HFFc6 (cell line): Measurements from ENCODE around the gene ZNF507. TPM values are rescaled to one million over a fixed set of nuclear protein-coding genes. Genes with fewer than 3 reads are reported as not detected.

Experiments
- DNase-seq: peaks from one replicate; pipeline ENCODE4 v3.0.0-alpha.2; 2018
- H3K27ac Mint-ChIP-seq: 2 replicates; pipeline ENCODE4 v1.8.0; 2020; ENCODE audit warnings: mild to moderate bottlenecking, mixed read lengths
- H3K27me3 Mint-ChIP-seq: 2 replicates; pipeline ENCODE4 v1.8.0; 2021; ENCODE audit warnings: mild to moderate bottlenecking, moderate library complexity, mixed read lengths; ENCODE audit not compliant: insufficient read depth
- H3K36me3 Mint-ChIP-seq: 2 replicates; pipeline ENCODE4 v1.8.0; 2021; ENCODE audit warnings: low read depth, mixed read lengths
- H3K4me1 Mint-ChIP-seq: 2 replicates; pipeline ENCODE4 v1.8.0; 2020; ENCODE audit warnings: low read depth, mixed read lengths
- H3K4me3 Mint-ChIP-seq: 2 replicates; pipeline ENCODE4 v1.8.0; 2020; ENCODE audit warnings: mild to moderate bottlenecking, moderate library complexity, mixed read lengths
- H3K9me3 Mint-ChIP-seq: 2 replicates; pipeline ENCODE4 v1.8.0; 2020; ENCODE audit warnings: mild to moderate bottlenecking, mixed read lengths
- CTCF ChIP-seq: fragments of 200-600 bp; sonication (generic); IDR thresholded peaks from 2 replicates; pipeline ENCODE4 v1.5.0; 2021; ENCODE audit warnings: antibody characterized with exemption, mild to moderate bottlenecking
- total RNA-seq, 6 experiments: library from RNA; stranded (reverse); fragmentation: NEBNext Ultra II Directional; extraction: Animal tissue kit (Norgen Biotek cat#: 25700); gene quantifications; 2 replicates in 1 of 6; 3 replicates in 5 of 6; pipeline ENCODE4 v1.2.3, GENCODE V29; 2021

Gene ZNF507
- total RNA-seq, 6 experiments from 2014 or later = 13.0 to 18.3 (median 16.0) TPM

- peak; percentile 83 for DNase-seq
- H3K9me3 Mint-ChIP-seq = no peaks in the 10 kb centered on the region
- H3K27ac Mint-ChIP-seq = peak overlapping the region; percentile 74
- no peak for TF ChIP-seq CTCF
- peaks cover 21% of the 10 kb centered on the region for H3K4me1 Mint-ChIP-seq
- peaks cover 3% of the 10 kb centered on the region; the same call in 1 of the 2 replicates for H3K27me3 Mint-ChIP-seq
- peaks cover 13% of the 10 kb centered on the region for H3K36me3 Mint-ChIP-seq
- no peak overlapping the region; the same call in 1 of the 2 replicates for H3K4me3 Mint-ChIP-seq
Measured at GRCh38 chr19:32397671-32398101, 52.3 kb downstream of the ZNF507 start.

GRCh38 chr19:32401992-32402391, 56.6 kb downstream of the ZNF507 start:
- Mint-ChIP-seq H3K4me3 (no peak overlapping the region), H3K9me3 (no peaks in the 10 kb centered on the region), H3K27me3 (no peaks in the 10 kb centered on the region), H3K4me1 (peaks cover 34% of the 10 kb centered on the region), H3K27ac (no peak overlapping the region), H3K36me3 (no peaks in the 10 kb centered on the region)
- no peak for TF ChIP-seq CTCF
- no peak for DNase-seq

- H3K9me3 Mint-ChIP-seq = no peaks in the 10 kb centered on the region
- TF ChIP-seq CTCF = no peak
- H3K36me3 Mint-ChIP-seq = peaks cover 9% of the 10 kb centered on the region
- peak overlapping the region; percentile 92; the same call in 1 of the 2 replicates for H3K4me3 Mint-ChIP-seq
- H3K27me3 Mint-ChIP-seq = no peaks in the 10 kb centered on the region
- peak overlapping the region; percentile 91; the same call in 1 of the 2 replicates for H3K27ac Mint-ChIP-seq
- DNase-seq = no peak
- peaks cover 34% of the 10 kb centered on the region for H3K4me1 Mint-ChIP-seq
Measured at GRCh38 chr19:32403291-32403995, 58.0 kb downstream of the ZNF507 start.

- no peak for DNase-seq
- peak overlapping the region; percentile 91 for H3K27ac Mint-ChIP-seq
Measured at GRCh38 chr19:32404213-32404932, 59.0 kb downstream of the ZNF507 start.

GRCh38 chr19:32404933-32405430, 59.6 kb downstream of the ZNF507 start:
- H3K36me3 Mint-ChIP-seq = peaks cover 23% of the 10 kb centered on the region
- no peak for TF ChIP-seq CTCF
- peak overlapping the region; percentile 91 for H3K27ac Mint-ChIP-seq
- H3K27me3 Mint-ChIP-seq = no peaks in the 10 kb centered on the region
- H3K4me1 Mint-ChIP-seq = peaks cover 34% of the 10 kb centered on the region
- no peaks in the 10 kb centered on the region for H3K9me3 Mint-ChIP-seq
- DNase-seq = no peak
- peak overlapping the region; percentile 92 for H3K4me3 Mint-ChIP-seq

More at GRCh38 chr19:32404213-32404932, 59.0 kb downstream of the ZNF507 start:
- H3K4me1 Mint-ChIP-seq = peaks cover 34% of the 10 kb centered on the region
- peaks cover 17% of the 10 kb centered on the region for H3K36me3 Mint-ChIP-seq
- no peak for TF ChIP-seq CTCF
- H3K9me3 Mint-ChIP-seq = no peaks in the 10 kb centered on the region
- no peaks in the 10 kb centered on the region for H3K27me3 Mint-ChIP-seq
- H3K4me3 Mint-ChIP-seq = peak overlapping the region; percentile 92
